ENCODE measurements around the gene ZNF512.

DNA sequence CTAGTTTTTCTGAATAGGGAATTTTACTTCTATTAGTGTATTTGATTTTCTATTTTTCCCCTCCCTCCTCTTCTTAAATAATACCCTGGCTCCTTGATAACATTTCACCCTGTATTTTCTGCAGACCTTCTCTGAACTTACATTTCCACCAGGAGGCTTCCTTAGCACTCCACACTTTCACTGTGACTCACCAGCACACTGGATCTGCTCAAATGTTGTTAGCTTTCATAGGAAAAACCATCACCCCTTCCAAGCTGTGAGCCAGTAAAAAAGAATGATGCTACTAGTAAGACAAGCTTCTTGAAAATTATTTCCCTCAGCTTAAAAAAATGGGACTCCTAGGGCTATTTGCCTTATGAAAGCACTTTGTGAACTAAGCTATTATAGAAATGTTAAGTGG lies 64.4 kb downstream of the ZNF512 start:
- TF ChIP-seq, protein P1, sequence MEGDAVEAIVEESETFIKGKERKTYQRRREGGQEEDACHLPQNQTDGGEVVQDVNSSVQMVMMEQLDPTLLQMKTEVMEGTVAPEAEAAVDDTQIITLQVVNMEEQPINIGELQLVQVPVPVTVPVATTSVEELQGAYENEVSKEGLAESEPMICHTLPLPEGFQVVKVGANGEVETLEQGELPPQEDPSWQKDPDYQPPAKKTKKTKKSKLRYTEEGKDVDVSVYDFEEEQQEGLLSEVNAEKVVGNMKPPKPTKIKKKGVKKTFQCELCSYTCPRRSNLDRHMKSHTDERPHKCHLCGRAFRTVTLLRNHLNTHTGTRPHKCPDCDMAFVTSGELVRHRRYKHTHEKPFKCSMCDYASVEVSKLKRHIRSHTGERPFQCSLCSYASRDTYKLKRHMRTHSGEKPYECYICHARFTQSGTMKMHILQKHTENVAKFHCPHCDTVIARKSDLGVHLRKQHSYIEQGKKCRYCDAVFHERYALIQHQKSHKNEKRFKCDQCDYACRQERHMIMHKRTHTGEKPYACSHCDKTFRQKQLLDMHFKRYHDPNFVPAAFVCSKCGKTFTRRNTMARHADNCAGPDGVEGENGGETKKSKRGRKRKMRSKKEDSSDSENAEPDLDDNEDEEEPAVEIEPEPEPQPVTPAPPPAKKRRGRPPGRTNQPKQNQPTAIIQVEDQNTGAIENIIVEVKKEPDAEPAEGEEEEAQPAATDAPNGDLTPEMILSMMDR (conservative IDR thresholded peaks at IDR 0.05 in 1 of 2, IDR thresholded peaks at IDR 0.05 in 1 of 2; ENCODE audit: extremely low read depth in 1 of 2, insufficient read depth in 1 of 2, low read depth in 1 of 2, low read length in 2 of 2), result no peak
- TF ChIP-seq EZH2 (IDR thresholded peaks at IDR 0.05; ENCODE audit: borderline replicate concordance, low read length), result no peak

Measured in mammary epithelial cell (primary cell).